ENCODE measurements around the gene LRMDA. TPM values are rescaled to one million over a fixed set of nuclear protein-coding genes. Genes with fewer than 3 reads are reported as not detected.

The LRMDA gene
- total and polyA plus RNA-seq, 2 of the 13 experiments (the other 11 are each of a cell fraction or from before 2014, with no cell fraction given), result 13.4 to 22.0 TPM

GRCh38 chr10:75498884-75499350 is 67.5 kb downstream of the LRMDA start:
- in situ Hi-C loops (cut with HindIII; ENCODE audit: extremely low pct_ligation_motif_present, low pct_unique_long_range_greater_than_20kb), result loop anchor here (5.0 kb wide), 1 partner anchor 67 kb away; the partner anchor contains the start of gene LRMDA
- 87% methylated on average over 5 of the region's 5 CpGs for WGBS (ENCODE audit: low lambda C conversion rate)
- POLR2A ChIA-PET, result no interaction called here
- no peak overlapping the region for H3K27ac ChIP-seq (ENCODE audit: extremely low read length, insufficient read depth, low read length)
- H3K27me3 ChIP-seq (ENCODE audit: control insufficient read depth in 1 of 2, insufficient read depth in 2 of 2, low read length in 2 of 2), result no peaks in the 10 kb centered on the region
- DNase-seq (ENCODE audit: low spot score) (no peak), FAIRE-seq (no peak), ATAC-seq (no peak)
- no peak overlapping the region for H3K4me3 ChIP-seq (replicated peaks in 1 of 3; ENCODE audit: insufficient read depth in 1 of 3, low read depth in 2 of 3, low read length in 3 of 3)
- H3K9ac ChIP-seq (ENCODE audit: insufficient read depth, low read depth, low read length), result no peak overlapping the region
- no peaks in the 10 kb centered on the region for H3K9me3 ChIP-seq (ENCODE audit: low read length)
- H4K20me1 ChIP-seq (ENCODE audit: insufficient read depth, low read length), result no peaks in the 10 kb centered on the region
- no peak overlapping the region for H3K4me2 ChIP-seq (ENCODE audit: low read depth, low read length)
- H3K36me3 ChIP-seq (replicated peaks in 1 of 2; ENCODE audit: control insufficient read depth in 1 of 2, insufficient read depth in 2 of 2, low read length in 2 of 2), result 0 out of 5 replicates have a peak, but pooled peaks cover 0 to 1% of the 10 kb centered on the region in 2 experiments
- intact Hi-C loops (cut with micrococcal nuclease; ENCODE audit: unreplicated experiment), result loop anchor here (5.0 kb wide), 2 partner anchors 67 to 97 kb away; partner anchors contain the start of genes LRMDA and ZNF503
- no peak overlapping the region for H2AFZ ChIP-seq (ENCODE audit: low read length)
- CTCF ChIA-PET (ENCODE audit: low intra/inter-chr PET ratio, low total read pairs), result no interaction called here
- no peaks in the 10 kb centered on the region for H3K79me2 ChIP-seq (ENCODE audit: insufficient read depth, low read length)
- no TSS peak for BruUV-seq (replicated peaks)
- H3K4me1 ChIP-seq (ENCODE audit: insufficient read depth, low read length), result peaks cover 48% of the 10 kb centered on the region
- TF ChIP-seq TP53 (CRISPR knock-in tag; conservative IDR thresholded peaks at IDR 0.05) (no peak), POGK (CRISPR knock-in tag; conservative IDR thresholded peaks at IDR 0.05) (no peak), SOX6 (IDR thresholded peaks at IDR 0.05) (no peak), SOX6 (CRISPR knock-in tag; IDR thresholded peaks at IDR 0.05) (no peak), ZBTB39 (CRISPR knock-in tag; IDR thresholded peaks at IDR 0.05) (no peak), ZNF318 (CRISPR knock-in tag; IDR thresholded peaks at IDR 0.05) (no peak), MIER2 (CRISPR knock-in tag; IDR thresholded peaks at IDR 0.05) (no peak), CHD2 (IDR thresholded peaks at IDR 0.05; ENCODE audit: low read depth, low read length) (no peak), PHF20 (CRISPR knock-in tag; IDR thresholded peaks at IDR 0.05) (no peak), ZNF777 (CRISPR knock-in tag; IDR thresholded peaks at IDR 0.05) (no peak), FOXK1 (CRISPR knock-in tag; IDR thresholded peaks at IDR 0.05; ENCODE audit: borderline replicate concordance, low read depth) (no peak), KDM5A (IDR thresholded peaks at IDR 0.05; ENCODE audit: borderline replicate concordance, low read length) (no peak), ZFP36L1 (CRISPR knock-in tag; IDR thresholded peaks at IDR 0.05) (no peak), KDM6A (CRISPR knock-in tag; IDR thresholded peaks at IDR 0.05; ENCODE audit: low read depth) (no peak)

All from HepG2 (cell line).